Measurements from ENCODE around the gene ZNF606.

- no peak for TF ChIP-seq CTCF (IDR thresholded peaks at IDR 0.05)
- no peak for TF ChIP-seq POLR2A (IDR thresholded peaks at IDR 0.05)
Observed at GRCh38 chr19:58003174-58003828, 681 bp upstream of the ZNF606 start.

Measured in right lobe of liver (tissue), 4 donors.